ENCODE measurements around the gene HOXC6. TPM values are rescaled to one million over a fixed set of nuclear protein-coding genes. Genes with fewer than 3 reads are reported as not detected.
A peak's percentile ranks its signal among the peaks of the same experiment; 100 is the strongest.

HOXC6 gene
- total RNA-seq, 1 donor from 2014 or later = not detected

DNA sequence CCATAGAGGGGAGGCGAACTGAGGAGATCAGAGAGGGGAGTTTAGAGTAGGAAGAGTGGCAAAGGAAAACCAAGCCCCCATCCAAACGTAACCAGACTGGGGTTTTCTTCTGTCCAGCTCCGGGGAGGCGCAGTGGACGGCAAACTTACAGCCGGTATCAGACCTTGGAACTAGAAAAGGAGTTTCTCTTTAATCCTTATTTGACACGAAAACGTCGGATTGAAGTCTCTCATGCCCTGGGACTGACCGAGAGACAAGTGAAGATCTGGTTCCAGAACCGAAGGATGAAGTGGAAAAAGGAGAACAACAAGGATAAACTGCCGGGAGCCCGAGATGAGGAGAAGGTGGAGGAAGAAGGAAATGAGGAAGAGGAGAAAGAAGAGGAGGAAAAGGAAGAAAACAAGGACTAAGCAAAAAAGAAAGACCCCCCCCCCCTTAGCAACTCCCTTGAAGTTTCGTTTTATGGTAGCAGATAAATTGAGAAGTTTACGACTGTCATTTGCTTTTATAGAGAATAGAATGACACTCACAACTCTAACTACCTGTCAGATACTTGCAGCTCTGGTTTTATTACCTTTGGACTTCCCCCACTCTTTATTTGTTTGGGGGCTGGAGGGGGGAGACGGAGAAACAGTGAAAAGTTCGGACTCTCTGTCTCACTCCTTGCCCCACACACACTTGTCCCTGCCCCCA lies 17.1 kb upstream of the HOXC6 start:
- H3K27me3 ChIP-seq = peaks cover 100% of the 10 kb centered on the region
- Mint-ChIP-seq H3K27me3 (ENCODE audit: insufficient read depth, low read depth) (peaks cover 92% of the 10 kb centered on the region), H3K9me3 (peaks cover 8% of the 10 kb centered on the region), H3K4me3 (no peak overlapping the region), H3K27ac (no peak overlapping the region), H3K36me3 (no peaks in the 10 kb centered on the region), H3K4me1 (peaks cover 3% of the 10 kb centered on the region)
- no peak for TF ChIP-seq CTCF (IDR thresholded peaks at IDR 0.05)
- peak; percentile 70 for TF ChIP-seq EZH2 (IDR thresholded peaks at IDR 0.05)
- peak; percentile 1 for TF ChIP-seq EZH2phosphoT487 (IDR thresholded peaks at IDR 0.05)
- no peak overlapping the region for H3K4me3 ChIP-seq
- H3K9me3 ChIP-seq (ENCODE audit: low read depth) = no peaks in the 10 kb centered on the region
- no peaks in the 10 kb centered on the region for H3K4me1 ChIP-seq
- H4K20me1 ChIP-seq (ENCODE audit: low read depth) = peaks cover 85% of the 10 kb centered on the region
- H3K9ac ChIP-seq = no peak overlapping the region
- DNase-seq (ENCODE audit: low spot score) = no peak
- H3F3A ChIP-seq (ENCODE audit: low read depth) = peaks cover 3% of the 10 kb centered on the region
- no peaks in the 10 kb centered on the region for H3K36me3 ChIP-seq
- no peak overlapping the region for H2AFZ ChIP-seq (replicated peaks)
- no peak overlapping the region for H3K27ac ChIP-seq
- no peaks in the 10 kb centered on the region for H3K79me2 ChIP-seq (ENCODE audit: low read depth)
- no peak overlapping the region for H3K4me2 ChIP-seq

GRCh38 chr12:54011665-54012532 lies 16.3 kb upstream of the HOXC6 start:
- H3K27ac Mint-ChIP-seq = no peak overlapping the region
- H3K9ac ChIP-seq = no peak overlapping the region
- no peaks in the 10 kb centered on the region for H3K36me3 Mint-ChIP-seq
- peaks cover 81% of the 10 kb centered on the region for H4K20me1 ChIP-seq (ENCODE audit: low read depth)
- peaks cover 3% of the 10 kb centered on the region for H3F3A ChIP-seq (ENCODE audit: low read depth)
- H3K36me3 ChIP-seq = no peaks in the 10 kb centered on the region
- no peaks in the 10 kb centered on the region for H3K4me1 Mint-ChIP-seq
- no peaks in the 10 kb centered on the region for H3K9me3 ChIP-seq (ENCODE audit: low read depth)
- peaks cover 94% of the 10 kb centered on the region for H3K27me3 Mint-ChIP-seq (ENCODE audit: insufficient read depth, low read depth)
- no peak overlapping the region for H3K4me2 ChIP-seq
- peaks cover 100% of the 10 kb centered on the region for H3K27me3 ChIP-seq
- no peak for DNase-seq (ENCODE audit: low spot score)
- H3K79me2 ChIP-seq (ENCODE audit: low read depth) = no peaks in the 10 kb centered on the region
- H2AFZ ChIP-seq (replicated peaks) = no peak overlapping the region
- H3K4me3 ChIP-seq = no peak overlapping the region
- no peaks in the 10 kb centered on the region for H3K4me1 ChIP-seq
- peaks cover 8% of the 10 kb centered on the region for H3K9me3 Mint-ChIP-seq
- H3K27ac ChIP-seq = no peak overlapping the region
- no peak for TF ChIP-seq EZH2 (IDR thresholded peaks at IDR 0.05)
- peak; percentile 55 for TF ChIP-seq EZH2phosphoT487 (IDR thresholded peaks at IDR 0.05)
- no peak for TF ChIP-seq CTCF (IDR thresholded peaks at IDR 0.05)
- H3K4me3 Mint-ChIP-seq = no peak overlapping the region

GRCh38 chr12:54012631-54013409 lies 15.4 kb upstream of the HOXC6 start:
- H3K36me3 Mint-ChIP-seq = no peaks in the 10 kb centered on the region
- H3K27ac Mint-ChIP-seq = no peak overlapping the region
- H3K27me3 Mint-ChIP-seq (ENCODE audit: insufficient read depth, low read depth) = peaks cover 93% of the 10 kb centered on the region
- Histone ChIP-seq H3K9ac (no peak overlapping the region), H4K20me1 (ENCODE audit: low read depth) (peaks cover 80% of the 10 kb centered on the region), H2AFZ (replicated peaks) (no peak overlapping the region), H3K36me3 (no peaks in the 10 kb centered on the region), H3K9me3 (ENCODE audit: low read depth) (no peaks in the 10 kb centered on the region), H3F3A (ENCODE audit: low read depth) (peaks cover 3% of the 10 kb centered on the region), H3K27me3 (peaks cover 100% of the 10 kb centered on the region), H3K4me3 (no peak overlapping the region), H3K79me2 (ENCODE audit: low read depth) (no peaks in the 10 kb centered on the region), H3K4me1 (no peaks in the 10 kb centered on the region), H3K27ac (no peak overlapping the region), H3K4me2 (no peak overlapping the region)
- DNase-seq (ENCODE audit: low spot score) = no peak
- H3K4me1 Mint-ChIP-seq = no peaks in the 10 kb centered on the region
- no peak overlapping the region for H3K4me3 Mint-ChIP-seq
- peaks cover 8% of the 10 kb centered on the region for H3K9me3 Mint-ChIP-seq
- TF ChIP-seq EZH2 (IDR thresholded peaks at IDR 0.05) (peak; percentile 73), CTCF (IDR thresholded peaks at IDR 0.05) (peak; percentile 8), EZH2phosphoT487 (IDR thresholded peaks at IDR 0.05) (peak; percentile 10)
